ENCODE results near the gene CEP85L. TPM values are rescaled to one million over a fixed set of nuclear protein-coding genes. Genes with fewer than 3 reads are reported as not detected.

CEP85L gene
- total RNA-seq, 4 donors from 2014 or later: 5.3 to 10.5 (median 8.7) TPM

DNA sequence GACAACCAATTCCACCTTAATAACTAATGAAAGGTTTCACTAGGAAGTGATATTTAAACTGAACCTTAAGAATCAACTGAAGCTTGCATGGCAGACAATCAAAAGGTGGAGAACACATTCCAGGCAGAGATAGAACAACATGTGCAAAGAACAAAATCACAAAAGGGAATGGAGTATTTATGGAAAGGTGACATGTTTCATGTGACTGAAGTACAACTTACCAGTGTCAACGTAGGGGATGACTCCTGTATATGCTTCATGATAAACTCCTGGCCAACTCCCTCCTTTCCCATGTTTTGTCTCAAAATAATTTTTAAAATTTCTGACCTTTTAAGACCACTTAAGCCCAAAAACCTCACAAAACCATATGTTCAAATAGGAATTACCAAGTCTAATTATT lies 96.7 kb downstream of the CEP85L start:
- in situ Hi-C loops (cut with MboI; ENCODE audit: low pct_ligation_motif_present in 1 of 4, low pct_unique_long_range_greater_than_20kb in 1 of 4, low sequenced_read_pairs in 3 of 4): loop anchor here in 2 of 4 donors (25.0 kb wide), 2 partner anchors 233 to 567 kb away; no protein-coding TSS in a partner anchor
- Histone ChIP-seq H3K36me3 (no peaks in the 10 kb centered on the region), H3K4me3 (no peak overlapping the region), H3K27me3 (no peaks in the 10 kb centered on the region), H3K27ac (peak overlapping the region in 2 of 4 donors; percentile 16 to 19), H3K9me3 (no peaks in the 10 kb centered on the region), H3K4me1 (peaks cover 0 to 27% (median 0%) of the 10 kb centered on the region in 4 donors)
- no peak for DNase-seq
- WGBS, 2 donors (ENCODE audit: low coverage in 1 of 2): 57 to 60% methylated on average over 1 of the region's 1 CpG
- intact Hi-C loops (cut with DNase I; ENCODE audit: low total_unique reads): no loop called here
- TF ChIP-seq EP300 (IDR thresholded peaks at IDR 0.05; ENCODE audit: low read depth) (no peak), CTCF (IDR thresholded peaks at IDR 0.05) (no peak), POLR2AphosphoS5 (IDR thresholded peaks at IDR 0.05) (no peak), POLR2A (IDR thresholded peaks at IDR 0.05) (no peak)

- Histone ChIP-seq H3K4me3 (no peak overlapping the region), H3K27ac (peak overlapping the region; percentile 5 to 72 (median 36)), H3K4me1 (peaks cover 0 to 16% (median 0%) of the 10 kb centered on the region in 4 donors), H3K36me3 (no peaks in the 10 kb centered on the region), H3K27me3 (no peaks in the 10 kb centered on the region), H3K9me3 (no peaks in the 10 kb centered on the region)
- no peak for DNase-seq
- TF ChIP-seq EP300 (IDR thresholded peaks at IDR 0.05; ENCODE audit: low read depth): no peak
- TF ChIP-seq POLR2AphosphoS5 (IDR thresholded peaks at IDR 0.05): no peak
- TF ChIP-seq POLR2A (IDR thresholded peaks at IDR 0.05): no peak
- TF ChIP-seq CTCF (IDR thresholded peaks at IDR 0.05): no peak
- WGBS, 2 donors (ENCODE audit: low coverage in 1 of 2): 44 to 45% methylated on average over 1 of the region's 1 CpG
- in situ Hi-C loops (cut with MboI; ENCODE audit: low pct_ligation_motif_present in 1 of 4, low pct_unique_long_range_greater_than_20kb in 1 of 4, low sequenced_read_pairs in 3 of 4): loop anchor here in 2 of 4 donors (25.0 kb wide), 2 partner anchors 234 to 566 kb away; no protein-coding TSS in a partner anchor
- intact Hi-C loops (cut with DNase I; ENCODE audit: low total_unique reads): no loop called here
Observed at GRCh38 chr6:118553132-118553531, 98.3 kb downstream of the CEP85L start.

DNA sequence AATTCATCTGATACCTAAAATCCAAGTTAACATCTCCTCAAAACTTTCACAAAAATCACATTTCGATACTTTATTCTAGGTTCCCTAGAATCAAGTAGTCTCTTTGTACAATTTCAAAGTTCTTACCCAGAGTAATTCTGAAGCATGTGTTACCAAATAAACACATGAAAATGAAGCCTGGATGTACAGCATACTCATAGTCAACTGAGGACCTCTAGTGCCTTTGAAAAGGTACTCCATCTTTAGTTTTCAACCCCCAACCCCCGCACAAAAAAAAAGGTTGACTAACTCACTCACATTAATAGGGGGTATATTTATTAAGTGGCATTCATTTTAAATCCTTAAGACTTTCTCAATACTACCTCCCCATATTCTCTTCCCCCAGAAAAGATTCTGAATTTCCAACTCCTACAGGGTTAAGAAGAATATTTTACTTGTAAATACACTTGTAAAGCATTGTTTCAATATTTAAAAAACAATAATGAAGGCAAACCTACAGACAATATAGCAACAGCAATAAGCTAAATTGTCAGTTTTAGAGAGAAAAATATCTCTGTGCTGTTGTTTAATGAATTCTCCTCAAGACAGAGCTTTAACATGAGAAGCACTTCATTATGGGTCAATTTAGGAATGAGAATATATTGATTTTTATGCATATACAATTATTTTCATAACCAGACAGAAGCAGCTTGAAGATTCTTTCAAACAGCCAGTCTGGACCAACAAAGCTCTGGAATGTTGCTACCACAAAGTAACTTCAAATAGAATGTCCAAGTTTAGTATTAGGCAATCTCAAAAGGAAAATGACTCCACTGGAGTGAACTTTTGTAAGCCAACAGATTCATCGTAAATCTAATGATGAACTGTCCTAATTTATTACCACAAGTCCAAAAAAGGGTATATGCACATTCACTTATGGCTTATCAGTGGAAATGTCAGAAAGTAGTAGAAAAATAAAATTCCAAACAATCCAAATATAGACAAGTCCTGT lies 100.0 kb downstream of the CEP85L start:
- H3K36me3 ChIP-seq: no peaks in the 10 kb centered on the region
- 28 to 31% methylated on average over 3 of the region's 3 CpGs for WGBS, 2 donors (ENCODE audit: low coverage in 1 of 2)
- no peak for TF ChIP-seq EP300 (IDR thresholded peaks at IDR 0.05; ENCODE audit: low read depth)
- no peak for TF ChIP-seq POLR2A (IDR thresholded peaks at IDR 0.05)
- peak in 1 of 3 donors; percentile 11 for TF ChIP-seq POLR2AphosphoS5 (IDR thresholded peaks at IDR 0.05)
- TF ChIP-seq CTCF (IDR thresholded peaks at IDR 0.05): peak; percentile 34 to 50 (median 46)
- peak overlapping the region; percentile 11 to 72 (median 36) for H3K27ac ChIP-seq
- peaks cover 0 to 13% (median 0%) of the 10 kb centered on the region in 4 donors for H3K4me1 ChIP-seq
- in situ Hi-C loops (cut with MboI; ENCODE audit: low pct_ligation_motif_present in 1 of 4, low pct_unique_long_range_greater_than_20kb in 1 of 4, low sequenced_read_pairs in 3 of 4): loop anchor here in 2 of 4 donors (25.0 kb wide), 2 partner anchors 236 to 564 kb away; no protein-coding TSS in a partner anchor
- peak overlapping the region in 2 of 4 donors; percentile 23 to 31 for H3K4me3 ChIP-seq
- no peaks in the 10 kb centered on the region for H3K9me3 ChIP-seq
- intact Hi-C loops (cut with DNase I; ENCODE audit: low total_unique reads): no loop called here
- DNase-seq: no peak
- no peaks in the 10 kb centered on the region for H3K27me3 ChIP-seq

- no peak for TF ChIP-seq POLR2A (IDR thresholded peaks at IDR 0.05)
- no peaks in the 10 kb centered on the region for H3K27me3 ChIP-seq
- intact Hi-C loops (cut with DNase I; ENCODE audit: low total_unique reads) (no loop called here), in situ Hi-C loops (cut with MboI; ENCODE audit: low pct_ligation_motif_present in 1 of 4, low pct_unique_long_range_greater_than_20kb in 1 of 4, low sequenced_read_pairs in 3 of 4) (no loop called here)
- H3K27ac ChIP-seq: peak overlapping the region; percentile 58 to 72 (median 66)
- no peaks in the 10 kb centered on the region for H3K36me3 ChIP-seq
- no peaks in the 10 kb centered on the region for H3K9me3 ChIP-seq
- DNase-seq: no peak
- peaks cover 0 to 16% (median 0%) of the 10 kb centered on the region in 4 donors for H3K4me1 ChIP-seq
- H3K4me3 ChIP-seq: peak overlapping the region; percentile 1 to 31 (median 18)
Observed at GRCh38 chr6:118548613-118549012, 102.8 kb downstream of the CEP85L start.

All from transverse colon (tissue), 4 donors.